Measurements from ENCODE around the gene PRAME. TPM values are rescaled to one million over a fixed set of nuclear protein-coding genes. Genes with fewer than 3 reads are reported as not detected.

The PRAME gene
- total and polyA plus RNA-seq, 2 donors (not counting 3 experiments of a cell fraction or from before 2014, with no cell fraction given), result 0.07 TPM; not detected in 1

DNA sequence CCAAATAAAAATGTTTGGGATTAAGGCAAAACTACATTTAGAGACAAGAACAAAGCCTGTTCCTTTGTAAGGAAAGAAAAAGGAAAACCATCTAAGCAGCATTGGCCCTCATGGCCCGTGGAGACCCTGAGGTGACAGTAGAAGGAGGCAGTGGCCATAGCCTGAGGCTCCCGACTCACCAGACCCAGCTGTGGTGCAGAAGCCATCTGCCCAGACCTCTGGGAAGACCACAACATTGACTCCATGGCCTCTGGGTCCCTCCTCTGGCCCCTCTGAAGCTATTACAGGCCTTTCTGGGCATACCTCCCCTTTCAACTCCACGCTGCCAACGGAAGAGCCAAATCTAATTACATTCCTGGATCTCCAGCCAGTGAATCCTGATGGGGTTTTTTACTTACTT is 6.4 kb downstream of the PRAME start:
- no peaks in the 10 kb centered on the region for H3K36me3 ChIP-seq (ENCODE audit: control insufficient read depth in 2 of 2, extremely low read depth in 1 of 2, insufficient read depth in 2 of 2, low read length in 2 of 2)
- TF ChIP-seq POLR2AphosphoS5 (IDR thresholded peaks at IDR 0.05; ENCODE audit: insufficient read depth, low read depth, low read length), result no peak
- TF ChIP-seq, protein P1, sequence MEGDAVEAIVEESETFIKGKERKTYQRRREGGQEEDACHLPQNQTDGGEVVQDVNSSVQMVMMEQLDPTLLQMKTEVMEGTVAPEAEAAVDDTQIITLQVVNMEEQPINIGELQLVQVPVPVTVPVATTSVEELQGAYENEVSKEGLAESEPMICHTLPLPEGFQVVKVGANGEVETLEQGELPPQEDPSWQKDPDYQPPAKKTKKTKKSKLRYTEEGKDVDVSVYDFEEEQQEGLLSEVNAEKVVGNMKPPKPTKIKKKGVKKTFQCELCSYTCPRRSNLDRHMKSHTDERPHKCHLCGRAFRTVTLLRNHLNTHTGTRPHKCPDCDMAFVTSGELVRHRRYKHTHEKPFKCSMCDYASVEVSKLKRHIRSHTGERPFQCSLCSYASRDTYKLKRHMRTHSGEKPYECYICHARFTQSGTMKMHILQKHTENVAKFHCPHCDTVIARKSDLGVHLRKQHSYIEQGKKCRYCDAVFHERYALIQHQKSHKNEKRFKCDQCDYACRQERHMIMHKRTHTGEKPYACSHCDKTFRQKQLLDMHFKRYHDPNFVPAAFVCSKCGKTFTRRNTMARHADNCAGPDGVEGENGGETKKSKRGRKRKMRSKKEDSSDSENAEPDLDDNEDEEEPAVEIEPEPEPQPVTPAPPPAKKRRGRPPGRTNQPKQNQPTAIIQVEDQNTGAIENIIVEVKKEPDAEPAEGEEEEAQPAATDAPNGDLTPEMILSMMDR (IDR thresholded peaks at IDR 0.05; ENCODE audit: extremely low read depth in 1 of 2, insufficient read depth in 1 of 2, low read depth in 1 of 2, low read length in 2 of 2), result no peak
- TF ChIP-seq MYC (IDR thresholded peaks at IDR 0.05; ENCODE audit: low read depth, low read length), result no peak
- TF ChIP-seq JUN (IDR thresholded peaks at IDR 0.05; ENCODE audit: borderline replicate concordance, insufficient read depth, insufficient read length, low read depth), result no peak
- no peak for TF ChIP-seq GATA2 (IDR thresholded peaks at IDR 0.05; ENCODE audit: insufficient read depth, insufficient read length, low read depth, low read length)
- no peak for TF ChIP-seq POLR2A (IDR thresholded peaks at IDR 0.05; ENCODE audit: low read depth, low read length)
- TF ChIP-seq FOS (IDR thresholded peaks at IDR 0.05; ENCODE audit: borderline replicate concordance, insufficient read depth, low read length), result no peak
- TF ChIP-seq, protein P2, sequence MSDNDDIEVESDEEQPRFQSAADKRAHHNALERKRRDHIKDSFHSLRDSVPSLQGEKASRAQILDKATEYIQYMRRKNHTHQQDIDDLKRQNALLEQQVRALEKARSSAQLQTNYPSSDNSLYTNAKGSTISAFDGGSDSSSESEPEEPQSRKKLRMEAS (IDR thresholded peaks at IDR 0.05; ENCODE audit: insufficient read depth, insufficient read length), result no peak
- no peak for TF ChIP-seq EZH2 (IDR thresholded peaks at IDR 0.05; ENCODE audit: borderline replicate concordance, low read depth, low read length, severe bottlenecking)
- H3K9me3 ChIP-seq (replicated peaks; ENCODE audit: control insufficient read depth, insufficient read depth, low read length), result no peaks in the 10 kb centered on the region
- H3K27me3 ChIP-seq (ENCODE audit: control insufficient read depth in 2 of 2, insufficient read depth in 2 of 2, low read length in 2 of 2), result peaks cover 2 to 11% of the 10 kb centered on the region in 2 experiments
- no peak overlapping the region for H3K4me2 ChIP-seq (ENCODE audit: insufficient read depth, low read length)
- FAIRE-seq (no peak), DNase-seq (ENCODE audit: low read depth, low spot score) (no peak)
- intact Hi-C loops (cut with micrococcal nuclease) (loop anchor here (2.0 kb wide), 1 partner anchor 88 kb away; no protein-coding TSS in a partner anchor), dilution Hi-C loops (cut with MboI; ENCODE audit: extremely low pct_ligation_motif_present, low sequenced_read_pairs) (no loop called here)
- H4K20me1 ChIP-seq (replicated peaks; ENCODE audit: control insufficient read depth, extremely low read depth, insufficient read depth, low read length), result no peaks in the 10 kb centered on the region
- no peak overlapping the region for H3K27ac ChIP-seq (ENCODE audit: insufficient read depth, low read depth, low read length)
- ChIA-PET CTCF (interaction anchor here (0.7 kb wide), 1 partner anchor 130 kb away, joined by 3 read pairs; no protein-coding TSS in a partner anchor), POLR2A (no interaction called here)
- no TSS peak for BruUV-seq (replicated peaks)
- H3K9me1 ChIP-seq (replicated peaks; ENCODE audit: control insufficient read depth, extremely low read depth, insufficient read depth, low read length), result no peaks in the 10 kb centered on the region
- H3K9ac ChIP-seq (replicated peaks; ENCODE audit: extremely low read depth, insufficient read depth, low read length), result no peak overlapping the region
- no peaks in the 10 kb centered on the region for H3K79me2 ChIP-seq (ENCODE audit: control insufficient read depth, insufficient read depth, low read length)
- no peak overlapping the region for H3K4me3 ChIP-seq (replicated peaks in 1 of 3; ENCODE audit: insufficient read depth in 1 of 3, low read depth in 1 of 3, low read length in 3 of 3)
- no peaks in the 10 kb centered on the region for H3K4me1 ChIP-seq (ENCODE audit: control insufficient read depth, extremely low read depth, insufficient read depth, low read length)
- no peak overlapping the region for H2AFZ ChIP-seq (ENCODE audit: low read depth, low read length)

All from endothelial cell of umbilical vein (primary cell).